HG03565 (cell line): ENCODE data around the gene TRAF7.
A peak's percentile ranks its signal among the peaks of the same experiment; 100 is the strongest.
"Not testable (repeated sequence)": the region's sequence is repeated elsewhere in the genome, so short reads cannot be mapped to it uniquely, and the experiment has no call there.

Source experiments
- ATAC-seq: cut with Tn5 transposase; IDR thresholded peaks from one replicate; pipeline ENCODE4 v1.9.1; 2021; ENCODE audit warnings: mild to moderate bottlenecking, moderate library complexity; ENCODE audit not compliant: unreplicated experiment

Gene TRAF7

DNA sequence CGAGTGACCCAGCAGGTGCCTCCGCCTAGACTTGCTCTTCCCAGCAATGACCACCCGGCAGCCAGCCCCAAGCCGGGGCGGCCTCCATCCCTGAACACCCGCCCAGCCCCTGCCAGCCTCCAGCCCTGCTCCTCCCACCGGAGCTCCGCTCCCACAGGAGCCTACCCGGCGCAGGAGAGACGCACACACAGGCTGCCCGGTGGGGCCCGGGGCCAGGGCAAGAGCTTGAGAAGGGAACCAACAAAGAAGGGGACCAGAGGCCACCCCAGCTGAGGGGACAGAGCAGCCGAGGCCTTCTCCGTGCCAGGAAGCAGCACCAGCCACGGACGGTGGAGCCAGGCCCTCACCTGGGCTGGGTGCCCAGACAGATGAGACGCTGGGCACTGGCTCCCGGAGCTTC lies 33.7 kb upstream of the TRAF7 start:
- no peak for ATAC-seq

GRCh38 chr16:2122429-2122828 lies 33.2 kb upstream of the TRAF7 start:
- no peak for ATAC-seq

DNA sequence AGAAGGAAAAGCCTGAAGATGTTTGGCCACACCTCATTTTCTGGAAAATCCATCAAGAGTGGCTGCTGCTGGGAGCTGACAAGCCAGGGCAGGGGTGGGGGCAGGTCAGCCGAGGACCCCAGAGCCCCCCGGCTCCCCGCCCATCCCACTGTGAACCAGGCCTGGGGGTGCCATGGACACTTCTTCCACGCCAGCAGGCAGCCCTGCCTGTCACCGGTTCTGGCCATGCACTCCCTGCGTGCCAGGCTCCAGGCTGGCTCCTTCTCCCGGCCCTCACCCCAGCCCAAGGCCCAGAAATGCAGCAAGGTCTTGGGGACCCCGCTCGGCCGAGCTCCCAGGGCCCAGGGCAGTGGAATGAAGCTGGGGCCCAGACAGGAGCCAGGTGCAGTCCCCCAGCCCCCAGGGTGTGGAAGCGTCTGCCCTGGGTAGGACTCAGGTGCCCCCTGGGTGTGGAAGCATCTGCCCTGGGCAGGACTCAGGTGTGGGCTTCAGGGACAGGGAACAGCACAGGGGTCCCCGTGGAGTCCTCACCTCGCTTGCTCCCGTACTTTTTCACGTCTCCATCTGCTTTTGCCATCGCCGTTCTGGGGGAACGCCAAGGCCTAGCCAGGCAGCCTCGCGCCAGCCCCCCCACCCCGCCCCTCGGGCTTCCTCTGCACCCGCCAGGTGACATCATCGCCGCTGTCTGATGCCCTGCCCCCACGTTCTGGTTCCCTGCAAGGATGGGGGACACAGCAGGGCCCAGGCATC lies 32.5 kb upstream of the TRAF7 start:
- not testable (repeated sequence) for ATAC-seq

- ATAC-seq: not testable (repeated sequence)
Measured at GRCh38 chr16:2123706-2124376, 31.7 kb upstream of the TRAF7 start.

DNA sequence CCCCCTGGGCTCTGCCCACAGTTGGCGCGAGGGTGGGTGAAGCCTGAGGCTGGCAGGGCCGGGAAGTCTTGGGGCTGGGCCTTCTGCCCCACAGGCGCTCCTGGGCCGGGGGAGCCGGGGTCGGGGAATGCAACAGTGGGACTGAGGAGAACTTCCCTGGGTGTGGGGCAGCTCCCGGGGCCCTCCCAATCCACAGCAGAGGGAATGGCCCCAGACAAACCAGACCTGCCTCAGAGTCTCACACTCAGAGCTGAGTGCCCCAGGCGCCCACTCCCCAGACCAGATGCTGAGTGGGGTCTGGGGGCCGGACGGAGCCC lies 31.2 kb upstream of the TRAF7 start:
- not testable (repeated sequence) for ATAC-seq

DNA sequence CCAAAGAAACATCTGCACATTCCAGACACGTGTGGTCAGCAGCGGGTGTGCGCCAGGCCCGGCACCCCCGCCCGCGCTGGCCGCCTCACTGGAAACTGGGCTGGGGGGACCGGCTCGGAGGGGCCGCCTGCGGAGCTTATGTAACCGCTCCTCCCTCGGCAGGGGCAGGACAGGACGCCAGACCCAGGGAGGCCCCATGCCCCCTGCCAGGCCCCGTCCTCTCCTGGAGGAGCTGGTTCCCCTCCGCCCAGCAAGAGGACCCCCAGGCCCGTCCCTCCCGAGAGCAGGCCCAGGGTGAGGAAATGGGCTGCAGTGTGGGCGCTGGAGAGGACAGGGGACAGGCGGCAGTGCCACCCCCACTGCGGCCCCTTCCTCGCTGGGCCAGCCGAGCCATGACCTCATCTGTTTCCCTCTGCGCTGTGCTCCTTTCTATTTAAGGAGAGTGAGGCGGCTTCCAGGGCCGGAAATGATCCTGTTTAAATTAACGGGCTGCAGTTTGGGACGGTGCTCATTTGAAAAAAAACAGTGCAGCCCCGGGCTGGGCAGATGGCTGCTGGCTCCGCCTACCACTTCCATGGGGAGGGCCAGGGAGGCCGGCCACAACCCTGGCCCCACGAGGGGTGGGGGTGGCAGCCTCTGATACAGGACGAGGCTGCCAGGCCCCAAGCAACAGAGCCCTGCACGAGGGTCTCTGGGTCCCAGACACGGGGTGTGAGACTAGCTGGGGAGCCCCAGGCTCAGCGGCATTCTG lies 30.7 kb upstream of the TRAF7 start:
- not testable (repeated sequence) for ATAC-seq

DNA sequence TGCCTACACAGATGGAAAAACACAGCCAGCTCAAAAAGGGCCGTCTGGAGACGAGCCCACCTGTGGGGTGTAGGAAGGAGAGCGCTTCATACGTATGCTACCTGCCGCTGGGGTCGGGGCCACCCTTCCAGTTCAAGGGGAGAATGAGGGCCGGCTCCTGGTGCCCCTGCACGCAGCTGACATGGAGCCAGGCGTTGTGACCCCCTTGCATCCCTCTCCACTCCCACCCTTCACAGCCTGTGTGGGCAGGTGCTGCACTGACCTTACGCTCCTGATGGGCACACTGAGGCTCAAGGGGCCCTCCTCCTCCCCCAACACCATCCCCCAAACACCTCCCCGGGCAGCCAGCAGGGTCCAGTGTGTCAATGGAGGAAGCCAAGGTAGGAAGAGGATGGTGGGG lies 30.0 kb upstream of the TRAF7 start:
- not testable (repeated sequence) for ATAC-seq

DNA sequence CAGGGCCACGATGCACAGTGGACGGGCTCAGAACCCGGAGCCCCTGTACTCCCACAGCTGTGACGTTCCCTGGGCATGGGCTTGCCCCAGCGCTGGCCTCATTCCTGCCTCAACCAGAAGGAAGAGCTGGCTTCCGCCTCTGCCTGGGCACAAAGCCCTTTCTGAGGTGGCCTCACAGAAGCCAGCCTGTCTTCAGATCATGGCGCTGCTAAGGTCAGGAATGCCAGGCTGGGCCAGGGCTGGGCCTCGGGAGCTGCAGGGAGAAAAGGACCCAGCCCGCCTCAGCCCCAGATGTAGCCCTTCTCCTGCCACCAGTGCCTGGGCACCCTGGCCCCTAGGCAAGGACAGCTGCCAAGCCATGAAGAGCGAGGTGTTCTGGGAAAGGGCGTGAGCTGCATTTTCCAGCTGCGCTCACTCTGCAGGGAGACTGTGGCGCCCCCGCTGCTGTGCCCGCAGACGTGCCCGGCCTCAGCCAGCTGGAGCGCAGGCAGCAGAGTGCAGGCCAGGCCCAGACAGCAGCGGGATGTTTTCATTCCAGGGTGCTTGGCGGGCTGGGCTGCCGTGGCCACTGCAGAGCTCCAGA lies 29.3 kb upstream of the TRAF7 start:
- ATAC-seq: not testable (repeated sequence)

DNA sequence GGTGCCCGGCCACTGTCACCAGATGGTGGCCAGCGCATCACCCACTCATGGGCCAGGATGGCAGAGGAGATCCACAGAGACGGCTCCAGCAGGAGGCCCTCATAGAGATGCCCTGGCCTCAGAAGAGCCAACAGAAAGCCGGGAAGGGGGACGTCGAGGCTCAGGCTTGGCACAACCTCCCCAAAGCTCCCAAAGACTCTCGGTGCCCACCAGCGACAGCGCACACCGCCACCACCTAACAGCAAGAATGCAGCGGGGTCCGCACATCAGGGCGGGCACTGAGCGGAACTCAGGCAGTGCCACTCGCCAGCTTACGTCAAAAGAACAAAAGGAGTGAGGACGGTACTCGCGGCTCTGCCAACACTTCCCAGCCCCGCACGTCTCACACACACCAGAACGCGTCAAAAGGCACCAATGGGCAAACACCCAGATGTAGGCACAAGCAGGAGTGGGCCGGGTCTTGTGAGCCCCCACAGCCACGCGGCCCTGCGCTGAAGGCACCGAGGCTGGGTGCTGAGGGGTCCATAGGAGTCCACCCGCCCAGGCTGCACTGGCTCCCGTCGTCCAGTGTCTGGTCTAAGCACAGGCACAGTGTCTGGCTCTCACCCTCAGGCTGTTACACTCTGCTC lies 28.5 kb upstream of the TRAF7 start:
- not testable (repeated sequence) for ATAC-seq

DNA sequence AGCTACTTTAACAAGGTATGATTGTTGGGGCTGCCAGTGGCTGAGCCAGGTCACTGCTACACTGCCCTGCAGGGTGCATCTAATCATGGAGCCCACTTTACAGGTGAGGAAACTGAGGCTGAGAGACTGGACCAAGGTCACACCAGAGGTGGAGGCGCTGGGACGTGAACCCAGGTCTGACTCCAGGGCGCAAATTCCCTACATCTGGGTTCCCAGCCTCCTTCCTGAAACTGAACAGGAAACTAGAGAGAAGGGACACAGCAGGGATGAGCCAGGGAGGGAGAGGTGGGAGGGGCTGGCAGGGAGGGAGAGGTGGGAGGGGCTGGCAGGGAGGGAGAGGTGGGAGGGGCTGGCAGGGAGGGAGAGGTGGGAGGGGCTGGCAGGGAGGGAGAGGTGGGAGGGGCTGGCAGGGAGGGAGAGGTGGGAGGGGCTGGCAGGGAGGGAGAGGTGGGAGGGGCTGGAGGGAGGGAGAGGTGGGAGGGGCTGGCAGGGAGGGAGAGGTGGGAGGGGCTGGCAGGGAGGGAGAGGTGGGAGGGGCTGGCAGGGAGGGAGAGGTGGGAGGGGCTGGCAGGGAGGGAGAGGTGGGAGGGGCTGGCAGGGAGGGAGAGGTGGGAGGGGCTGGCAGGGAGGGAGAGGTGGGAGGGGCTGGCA lies 27.8 kb upstream of the TRAF7 start:
- not testable (repeated sequence) for ATAC-seq

DNA sequence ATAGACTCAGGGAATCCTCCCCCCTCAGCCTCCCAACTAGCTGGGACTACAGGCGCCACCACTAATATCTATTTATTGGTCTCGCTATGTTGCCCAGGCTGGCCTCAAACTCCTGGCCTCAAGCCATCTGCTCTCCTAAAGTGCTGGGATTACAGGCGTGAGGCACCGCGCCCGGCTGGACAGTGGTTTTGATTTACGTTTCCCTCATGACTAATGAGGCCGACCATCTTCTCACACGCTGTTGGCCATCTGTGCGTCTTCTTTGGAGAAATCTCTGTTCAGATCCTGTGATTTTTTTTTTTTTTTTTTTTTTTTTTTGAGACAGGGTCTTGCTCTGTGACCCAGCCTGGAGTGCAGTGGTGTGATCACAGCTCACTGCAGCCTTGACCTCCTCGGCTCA lies 26.3 kb upstream of the TRAF7 start:
- not testable (repeated sequence) for ATAC-seq

DNA sequence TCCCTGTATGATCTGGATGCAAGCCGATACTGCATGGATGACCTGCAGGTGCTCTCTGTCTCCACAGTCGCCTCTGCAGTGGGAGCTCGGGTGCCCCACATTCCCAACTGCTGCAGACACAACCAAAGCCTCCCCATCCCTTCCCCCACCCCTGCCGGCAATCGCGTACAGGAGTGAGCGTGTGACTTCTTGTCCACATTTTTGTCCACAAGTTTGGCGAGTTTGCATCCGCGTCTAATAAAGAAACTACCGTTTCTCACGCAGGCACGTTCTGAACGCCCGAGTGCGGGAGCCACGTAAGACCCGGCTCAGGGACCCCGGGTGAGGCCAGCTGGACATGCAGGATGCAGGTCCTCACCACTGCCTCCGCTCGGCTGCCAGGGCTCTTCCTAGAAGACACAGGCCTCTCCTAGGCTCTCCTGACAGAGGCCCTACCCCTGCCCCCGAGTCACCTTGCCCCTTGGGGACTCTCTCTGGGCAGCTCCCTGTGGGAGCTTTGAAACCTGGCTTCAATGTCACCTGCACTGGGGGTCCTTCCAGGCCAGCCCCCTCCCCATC lies 25.6 kb upstream of the TRAF7 start:
- ATAC-seq: not testable (repeated sequence)

DNA sequence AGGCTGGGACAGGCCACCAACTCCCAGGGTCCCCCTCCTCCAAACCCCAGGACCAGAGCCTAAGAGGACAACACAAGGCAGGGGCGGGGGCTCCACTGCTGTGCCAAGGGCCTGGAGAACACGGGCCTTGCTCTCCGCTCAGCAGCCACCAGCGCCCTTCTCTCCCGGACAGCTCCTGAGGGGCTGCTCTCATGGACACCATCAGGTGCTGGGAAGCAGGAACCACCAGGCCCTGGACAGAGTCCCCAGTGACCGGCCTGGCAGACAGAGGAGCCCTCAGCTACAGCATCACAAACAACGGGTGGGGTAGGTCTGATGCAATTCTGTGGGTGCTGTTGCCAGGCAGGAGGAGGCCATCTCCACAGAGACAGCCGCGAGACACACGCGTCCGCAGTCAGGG lies 21.8 kb upstream of the TRAF7 start:
- not testable (repeated sequence) for ATAC-seq

DNA sequence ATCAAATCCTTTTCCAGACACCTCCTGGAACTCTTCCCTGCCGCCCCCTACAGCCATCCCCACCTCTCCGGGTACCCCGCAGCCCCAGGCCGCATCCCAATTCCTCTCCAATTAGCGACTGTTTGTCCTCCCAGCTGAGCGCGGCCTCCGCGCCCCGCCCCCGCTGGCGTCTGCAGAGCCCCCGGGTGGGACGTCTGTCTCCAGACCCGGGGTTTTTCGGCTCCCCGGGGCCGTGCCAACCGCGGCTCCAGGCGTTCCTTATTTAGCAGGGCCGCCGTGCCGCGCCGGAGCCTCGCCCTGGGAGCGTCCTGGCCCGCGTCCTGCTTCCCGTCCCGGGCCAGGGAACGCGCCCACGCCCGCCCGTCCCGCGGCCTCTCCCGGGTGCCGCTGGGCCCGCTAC lies 20.5 kb upstream of the TRAF7 start:
- not testable (repeated sequence) for ATAC-seq

- ATAC-seq: peak; percentile 48
Measured at GRCh38 chr16:2135770-2136490, 19.7 kb upstream of the TRAF7 start, which contains the start of gene PKD1. TSS of gene PKD1 (minus strand) at chr16:2135898. CDS start at chr16:2135689, 209 bp downstream.

DNA sequence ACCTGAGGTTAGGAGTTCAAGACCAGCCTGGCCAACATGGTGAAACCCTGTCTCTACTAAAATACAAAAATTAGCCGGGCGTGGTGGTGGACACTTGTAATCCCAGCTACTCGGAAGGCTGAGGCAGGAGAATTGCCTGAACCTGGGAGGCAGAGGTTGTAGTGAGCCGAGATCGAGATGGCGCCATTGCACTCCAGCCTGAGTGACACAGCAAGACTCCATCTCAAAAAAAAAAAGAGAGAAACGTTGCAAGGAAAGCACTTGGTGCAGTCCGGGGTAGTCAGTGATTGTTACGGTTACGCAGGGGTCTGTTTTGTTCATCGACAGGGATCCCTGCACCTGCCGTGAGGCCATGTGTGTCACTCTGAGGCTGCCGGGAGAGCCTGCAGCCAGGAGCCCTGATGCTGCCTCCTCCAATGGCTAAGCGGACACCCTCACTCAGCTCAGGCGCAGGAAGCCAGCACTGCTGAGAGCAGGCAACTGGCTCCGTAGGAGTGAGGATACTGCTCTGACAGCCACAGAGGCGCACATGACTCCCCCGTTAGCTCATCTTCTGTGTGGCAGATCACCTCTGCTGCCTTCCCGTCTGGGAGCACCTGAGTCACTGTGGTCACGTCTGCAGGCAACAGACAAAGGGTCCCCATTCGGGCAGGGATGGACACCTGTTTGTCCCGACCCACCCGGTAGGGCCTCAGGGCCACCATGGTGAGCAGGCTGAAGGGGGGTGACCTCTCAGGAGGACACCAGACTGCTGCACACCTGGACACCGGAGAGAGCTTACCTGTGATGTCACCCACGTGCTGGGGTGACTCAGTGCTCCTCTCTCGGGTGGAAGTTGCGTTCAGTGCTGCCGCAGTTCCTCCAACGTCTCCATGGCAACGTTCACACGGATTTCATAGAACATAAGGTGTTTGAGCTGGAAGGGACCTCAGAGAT lies 12.4 kb upstream of the TRAF7 start:
- ATAC-seq: no peak

GRCh38 chr16:2143878-2144485 lies 11.6 kb upstream of the TRAF7 start:
- no peak for ATAC-seq

- ATAC-seq: no peak
Measured at GRCh38 chr16:2145843-2146242, 9.7 kb upstream of the TRAF7 start.
